Brain microvascular endothelial cell (primary cell): ENCODE data around the gene CYSLTR2.

Source experiments
- DNase-seq: peaks from one replicate; pipeline ENCODE4 v3.0.0-alpha.2; 2020
- H3K27ac ChIP-seq: fragments of 250-450 bp; sonication (Bioruptor Pico); 2 replicates; pipeline ENCODE4 v1.5.1; 2020; ENCODE audit warnings: mild to moderate bottlenecking, moderate library complexity
- H3K27me3 ChIP-seq: fragments of 250-450 bp; sonication (Bioruptor Pico); replicated peaks from 2 replicates; pipeline ENCODE4 v1.5.1; 2020; ENCODE audit warnings: mild to moderate bottlenecking
- H3K36me3 ChIP-seq: fragments of 250-450 bp; sonication (Bioruptor Pico); replicated peaks from 2 replicates; pipeline ENCODE4 v1.5.1; 2020; ENCODE audit warnings: mild to moderate bottlenecking
- H3K4me3 ChIP-seq: 2 replicates; pipeline ENCODE4 v1.5.1; 2011; ENCODE audit warnings: low read depth, mild to moderate bottlenecking, control low read depth, low read length, moderate library complexity
- in situ Hi-C: cut with HindIII; loops from 2 replicates; pipeline ENCODE4 v1.10.0; 2017; ENCODE audit warnings: low sequenced_read_pairs, low pct_ligation_motif_present
- TF ChIP-seq, protein P1 (sequence below): IDR thresholded peaks from 2 replicates; pipeline ENCODE4 v1.5.1; 2011; ENCODE audit warnings: low read depth, mild to moderate bottlenecking, moderate library complexity, low read length, control low read depth, inconsistent platforms; ENCODE audit errors: missing control alignments

The CYSLTR2 gene

DNA sequence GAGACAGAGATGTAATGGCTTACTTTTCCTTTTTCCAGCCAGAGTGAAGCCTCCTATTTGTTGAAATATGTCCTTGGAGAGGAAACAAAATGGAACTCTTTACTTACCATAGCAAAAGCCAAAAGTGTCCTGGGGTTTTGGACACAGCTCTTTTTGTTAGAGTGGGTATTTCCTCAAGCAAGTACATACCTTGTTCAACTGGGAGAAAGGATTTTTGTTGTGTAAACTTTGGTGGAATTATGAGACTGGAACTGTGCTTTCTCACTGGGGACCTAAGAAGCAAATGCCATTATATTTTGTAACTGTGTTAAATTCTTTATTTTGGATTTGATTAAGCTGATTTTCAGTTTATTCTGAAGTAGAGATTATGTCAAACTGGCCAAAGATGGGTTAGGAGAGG, 58.4 kb downstream of the CYSLTR2 start:
- DNase-seq, result no peak
- in situ Hi-C loops, result no loop called here
- Histone ChIP-seq H3K27ac (no peak overlapping the region), H3K27me3 (no peaks in the 10 kb centered on the region), H3K36me3 (no peaks in the 10 kb centered on the region), H3K4me3 (no peak overlapping the region)
- TF ChIP-seq, protein P1, sequence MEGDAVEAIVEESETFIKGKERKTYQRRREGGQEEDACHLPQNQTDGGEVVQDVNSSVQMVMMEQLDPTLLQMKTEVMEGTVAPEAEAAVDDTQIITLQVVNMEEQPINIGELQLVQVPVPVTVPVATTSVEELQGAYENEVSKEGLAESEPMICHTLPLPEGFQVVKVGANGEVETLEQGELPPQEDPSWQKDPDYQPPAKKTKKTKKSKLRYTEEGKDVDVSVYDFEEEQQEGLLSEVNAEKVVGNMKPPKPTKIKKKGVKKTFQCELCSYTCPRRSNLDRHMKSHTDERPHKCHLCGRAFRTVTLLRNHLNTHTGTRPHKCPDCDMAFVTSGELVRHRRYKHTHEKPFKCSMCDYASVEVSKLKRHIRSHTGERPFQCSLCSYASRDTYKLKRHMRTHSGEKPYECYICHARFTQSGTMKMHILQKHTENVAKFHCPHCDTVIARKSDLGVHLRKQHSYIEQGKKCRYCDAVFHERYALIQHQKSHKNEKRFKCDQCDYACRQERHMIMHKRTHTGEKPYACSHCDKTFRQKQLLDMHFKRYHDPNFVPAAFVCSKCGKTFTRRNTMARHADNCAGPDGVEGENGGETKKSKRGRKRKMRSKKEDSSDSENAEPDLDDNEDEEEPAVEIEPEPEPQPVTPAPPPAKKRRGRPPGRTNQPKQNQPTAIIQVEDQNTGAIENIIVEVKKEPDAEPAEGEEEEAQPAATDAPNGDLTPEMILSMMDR, result no peak

GRCh38 chr13:48715977-48716376, 62.2 kb downstream of the CYSLTR2 start:
- in situ Hi-C loops, result no loop called here
- Histone ChIP-seq H3K36me3 (no peaks in the 10 kb centered on the region), H3K27me3 (no peaks in the 10 kb centered on the region), H3K27ac (no peak overlapping the region), H3K4me3 (no peak overlapping the region)
- no peak for DNase-seq
- TF ChIP-seq, protein P1, result no peak

- H3K4me3 ChIP-seq, result no peak overlapping the region
- no peaks in the 10 kb centered on the region for H3K27me3 ChIP-seq
- no peaks in the 10 kb centered on the region for H3K36me3 ChIP-seq
- TF ChIP-seq, protein P1, result no peak
- DNase-seq, result no peak
- in situ Hi-C loops, result no loop called here
- no peak overlapping the region for H3K27ac ChIP-seq
Observed at GRCh38 chr13:48720621-48721020, 66.9 kb downstream of the CYSLTR2 start.

DNA sequence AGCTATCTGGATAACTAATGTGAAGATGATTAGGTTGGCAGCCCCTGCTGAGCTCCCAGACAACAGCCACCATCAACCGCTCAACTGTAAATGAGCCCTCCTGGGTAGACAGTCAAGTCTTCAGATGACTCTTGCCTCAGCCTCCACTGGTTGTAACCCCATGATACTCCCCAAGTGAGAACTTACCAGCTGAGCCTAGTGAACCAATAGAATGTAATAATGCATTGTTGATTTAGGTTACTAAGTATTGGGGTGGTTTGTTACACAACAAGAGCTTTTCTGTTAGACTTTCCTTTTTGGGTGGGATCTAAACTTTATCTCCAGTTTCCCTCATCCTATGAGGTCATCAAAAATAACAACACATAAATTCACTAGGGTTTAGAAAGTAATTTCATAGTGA, 69.4 kb downstream of the CYSLTR2 start:
- in situ Hi-C loops, result no loop called here
- Histone ChIP-seq H3K27me3 (no peaks in the 10 kb centered on the region), H3K36me3 (no peaks in the 10 kb centered on the region), H3K27ac (no peak overlapping the region), H3K4me3 (no peak overlapping the region)
- no peak for DNase-seq
- TF ChIP-seq, protein P1, result no peak

DNA sequence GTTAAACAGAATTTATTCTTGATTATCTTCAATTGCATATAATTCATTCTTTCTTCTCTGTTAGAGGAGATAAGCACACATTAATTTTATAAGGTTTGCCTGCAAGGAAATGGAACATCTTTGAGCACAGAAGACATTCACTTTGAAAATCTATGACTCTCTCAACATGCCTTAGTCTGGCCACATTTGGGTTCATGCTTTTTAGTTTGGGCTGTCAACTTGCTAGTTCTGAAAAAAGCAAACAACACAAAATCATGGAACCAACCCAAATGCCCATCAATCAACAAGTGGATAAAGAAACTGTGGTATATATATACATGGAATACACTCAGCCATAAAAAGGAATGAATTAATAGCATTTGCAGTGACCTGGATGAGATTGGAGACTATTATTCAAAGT, 71.5 kb downstream of the CYSLTR2 start:
- TF ChIP-seq, protein P1, result no peak
- Histone ChIP-seq H3K27me3 (no peaks in the 10 kb centered on the region), H3K27ac (no peak overlapping the region), H3K36me3 (no peaks in the 10 kb centered on the region), H3K4me3 (no peak overlapping the region)
- in situ Hi-C loops, result no loop called here
- no peak for DNase-seq

GRCh38 chr13:48726711-48727110, 73.0 kb downstream of the CYSLTR2 start:
- in situ Hi-C loops, result no loop called here
- no peak overlapping the region for H3K27ac ChIP-seq
- H3K36me3 ChIP-seq, result no peaks in the 10 kb centered on the region
- no peak overlapping the region for H3K4me3 ChIP-seq
- TF ChIP-seq, protein P1, result no peak
- no peaks in the 10 kb centered on the region for H3K27me3 ChIP-seq
- DNase-seq, result no peak
